Stimulated activated naive CD8-positive, alpha-beta T cell treated with anti-CD3 and anti-CD28 coated beads, Interleukin-15, amount 100 ng/mL, for 72 hours (primary cell): ENCODE results near the gene CIDEB.
"Not testable (repeated sequence)": the region's sequence is repeated elsewhere in the genome, so short reads cannot be mapped to it uniquely, and the experiment has no call there.

Source experiments
- ATAC-seq: fragments of 150-1000 bp; cut with Tn5 transposase; 2 replicates; pipeline ENCODE4 v1.10.0; 2021; ENCODE audit warnings: mild to moderate bottlenecking, moderate library complexity
- DNase-seq, 2 donors: peaks; one replicate each; pipeline ENCODE4 v3.0.0; 2021 to 2022
- H3K27ac Mint-ChIP-seq, 2 donors: one replicate each; pipeline ENCODE4 v1.8.0; 2022; ENCODE audit warnings: mild to moderate bottlenecking in 2 of 2, mixed read lengths in 2 of 2, moderate library complexity in 2 of 2
- H3K27me3 Mint-ChIP-seq: one replicate; pipeline ENCODE4 v1.8.0; 2022; ENCODE audit warnings: mixed read lengths
- H3K4me1 Mint-ChIP-seq: one replicate; pipeline ENCODE4 v1.8.0; 2022; ENCODE audit warnings: mild to moderate bottlenecking, mixed read lengths
- H3K4me3 Mint-ChIP-seq, 2 donors: one replicate each; pipeline ENCODE4 v1.8.0; 2022; ENCODE audit warnings: mild to moderate bottlenecking in 2 of 2, mixed read lengths in 2 of 2, moderate library complexity in 1 of 2
- H3K9me3 Mint-ChIP-seq, 2 donors: one replicate each; pipeline ENCODE4 v1.8.0; 2022; ENCODE audit warnings: mixed read lengths in 2 of 2

CIDEB gene

GRCh38 chr14:24337824-24338175 lies 30.0 kb upstream of the CIDEB start:
- no peak for DNase-seq
- ATAC-seq = no peak
- Mint-ChIP-seq H3K4me3 (no peak overlapping the region), H3K27me3 (peaks cover 53% of the 10 kb centered on the region), H3K9me3 (no peaks in the 10 kb centered on the region), H3K27ac (no peak overlapping the region), H3K4me1 (peaks cover 56% of the 10 kb centered on the region)

- ATAC-seq (no peak), DNase-seq (no peak)
- H3K4me3 Mint-ChIP-seq = no peak overlapping the region
- no peak overlapping the region for H3K27ac Mint-ChIP-seq
- no peaks in the 10 kb centered on the region for H3K9me3 Mint-ChIP-seq
- H3K4me1 Mint-ChIP-seq = peaks cover 61% of the 10 kb centered on the region
- H3K27me3 Mint-ChIP-seq = peaks cover 54% of the 10 kb centered on the region
Measured at GRCh38 chr14:24337144-24337823, 29.5 kb upstream of the CIDEB start.

- H3K9me3 Mint-ChIP-seq = no peaks in the 10 kb centered on the region
- H3K27ac Mint-ChIP-seq = no peak overlapping the region
- peaks cover 70% of the 10 kb centered on the region for H3K4me1 Mint-ChIP-seq
- peak overlapping the region in 1 of 2 donors; percentile 57 for H3K4me3 Mint-ChIP-seq
- no peak for ATAC-seq
- H3K27me3 Mint-ChIP-seq = peaks cover 60% of the 10 kb centered on the region
- no peak for DNase-seq
Measured at GRCh38 chr14:24335461-24336171, 27.8 kb upstream of the CIDEB start.

- Mint-ChIP-seq H3K4me3 (peak within 1 kb of the TSS; percentile 65 to 72), H3K27me3 (peaks cover 69% of the 10 kb centered on the region), H3K9me3 (no peaks in the 10 kb centered on the region), H3K27ac (peak within 1 kb of the TSS in 1 of 2 donors; percentile 34), H3K4me1 (peaks cover 67% of the 10 kb centered on the region)
- ATAC-seq (peak; percentile 39), DNase-seq (no peak)
Measured at GRCh38 chr14:24334431-24335291, 26.9 kb upstream of the CIDEB start, which contains the start of gene ADCY4. Gene ADCY4, minus strand, starts transcription at chr14:24335071. Its CDS starts 419 bp downstream, at chr14:24334652.

GRCh38 chr14:24332268-24332993 lies 24.7 kb upstream of the CIDEB start:
- Mint-ChIP-seq H3K4me1 (peaks cover 64% of the 10 kb centered on the region), H3K4me3 (peak overlapping the region; percentile 79 to 81), H3K27ac (peak overlapping the region; percentile 47 to 88), H3K9me3 (no peaks in the 10 kb centered on the region), H3K27me3 (peaks cover 78% of the 10 kb centered on the region)
- ATAC-seq (peak; percentile 88), DNase-seq (peak; percentile 83 to 89)

GRCh38 chr14:24331731-24332267 lies 24.0 kb upstream of the CIDEB start:
- H3K27me3 Mint-ChIP-seq = peaks cover 78% of the 10 kb centered on the region
- no peak for ATAC-seq
- H3K4me1 Mint-ChIP-seq = peaks cover 70% of the 10 kb centered on the region
- no peak overlapping the region for H3K27ac Mint-ChIP-seq
- peak overlapping the region; percentile 79 to 81 for H3K4me3 Mint-ChIP-seq
- no peak for DNase-seq
- H3K9me3 Mint-ChIP-seq = no peaks in the 10 kb centered on the region

- H3K9me3 Mint-ChIP-seq = no peaks in the 10 kb centered on the region
- H3K27ac Mint-ChIP-seq = no peak overlapping the region
- no peak overlapping the region for H3K4me3 Mint-ChIP-seq
- DNase-seq (no peak), ATAC-seq (no peak)
- peaks cover 73% of the 10 kb centered on the region for H3K27me3 Mint-ChIP-seq
- H3K4me1 Mint-ChIP-seq = peaks cover 69% of the 10 kb centered on the region
Measured at GRCh38 chr14:24330973-24331674, 23.3 kb upstream of the CIDEB start.

- H3K27ac Mint-ChIP-seq = no peak overlapping the region
- no peaks in the 10 kb centered on the region for H3K9me3 Mint-ChIP-seq
- peaks cover 59% of the 10 kb centered on the region for H3K4me1 Mint-ChIP-seq
- no peak overlapping the region for H3K4me3 Mint-ChIP-seq
- DNase-seq (peak in 1 of 2 donors; percentile 61), ATAC-seq (peak; percentile 62)
- H3K27me3 Mint-ChIP-seq = peaks cover 59% of the 10 kb centered on the region
Measured at GRCh38 chr14:24329736-24330135, 22.0 kb upstream of the CIDEB start.

- Mint-ChIP-seq H3K4me1 (peaks cover 53% of the 10 kb centered on the region), H3K27me3 (peaks cover 54% of the 10 kb centered on the region), H3K9me3 (no peaks in the 10 kb centered on the region), H3K27ac (no peak overlapping the region), H3K4me3 (no peak overlapping the region)
- DNase-seq (no peak), ATAC-seq (no peak)
Measured at GRCh38 chr14:24329073-24329663, 21.4 kb upstream of the CIDEB start.

GRCh38 chr14:24327914-24328313 lies 20.1 kb upstream of the CIDEB start:
- not testable (repeated sequence) for H3K4me3 Mint-ChIP-seq, DNase-seq, ATAC-seq, H3K27ac Mint-ChIP-seq, H3K9me3 Mint-ChIP-seq
- H3K4me1 Mint-ChIP-seq = peaks cover 43% of the 10 kb centered on the region
- H3K27me3 Mint-ChIP-seq = peaks cover 48% of the 10 kb centered on the region

- Mint-ChIP-seq H3K4me3 (no peak overlapping the region), H3K27ac (peak overlapping the region in 1 of 2 donors; percentile 63)
- no peak for DNase-seq
Measured at GRCh38 chr14:24327303-24327702, 19.5 kb upstream of the CIDEB start.

GRCh38 chr14:24325963-24326362 lies 18.2 kb upstream of the CIDEB start:
- H3K9me3 Mint-ChIP-seq = no peaks in the 10 kb centered on the region
- H3K27ac Mint-ChIP-seq = no peak overlapping the region
- no peak overlapping the region for H3K4me3 Mint-ChIP-seq
- DNase-seq (no peak), ATAC-seq (no peak)
- peaks cover 30% of the 10 kb centered on the region for H3K27me3 Mint-ChIP-seq
- peaks cover 27% of the 10 kb centered on the region for H3K4me1 Mint-ChIP-seq

More at GRCh38 chr14:24327303-24327702, 19.5 kb upstream of the CIDEB start:
- Mint-ChIP-seq H3K27me3 (peaks cover 44% of the 10 kb centered on the region), H3K9me3 (no peaks in the 10 kb centered on the region), H3K4me1 (peaks cover 37% of the 10 kb centered on the region)
- ATAC-seq = no peak

- peaks cover 27% of the 10 kb centered on the region for H3K4me1 Mint-ChIP-seq
- no peak for ATAC-seq
- no peak overlapping the region for H3K27ac Mint-ChIP-seq
- no peaks in the 10 kb centered on the region for H3K9me3 Mint-ChIP-seq
- DNase-seq = no peak
- H3K4me3 Mint-ChIP-seq = no peak overlapping the region
- peaks cover 26% of the 10 kb centered on the region for H3K27me3 Mint-ChIP-seq
Measured at GRCh38 chr14:24325041-24325530, 17.3 kb upstream of the CIDEB start.

- Mint-ChIP-seq H3K27me3 (peaks cover 26% of the 10 kb centered on the region), H3K9me3 (no peaks in the 10 kb centered on the region), H3K27ac (no peak overlapping the region), H3K4me3 (no peak overlapping the region), H3K4me1 (peaks cover 18% of the 10 kb centered on the region)
- ATAC-seq (no peak), DNase-seq (no peak)
Measured at GRCh38 chr14:24324024-24324423, 16.2 kb upstream of the CIDEB start.
